Measurements from ENCODE around the gene UBASH3B. TPM values are rescaled to one million over a fixed set of nuclear protein-coding genes. Genes with fewer than 3 reads are reported as not detected.

UBASH3B gene
- total RNA-seq, 3 donors from 2014 or later = 3.5 to 5.9 (median 3.9) TPM

DNA sequence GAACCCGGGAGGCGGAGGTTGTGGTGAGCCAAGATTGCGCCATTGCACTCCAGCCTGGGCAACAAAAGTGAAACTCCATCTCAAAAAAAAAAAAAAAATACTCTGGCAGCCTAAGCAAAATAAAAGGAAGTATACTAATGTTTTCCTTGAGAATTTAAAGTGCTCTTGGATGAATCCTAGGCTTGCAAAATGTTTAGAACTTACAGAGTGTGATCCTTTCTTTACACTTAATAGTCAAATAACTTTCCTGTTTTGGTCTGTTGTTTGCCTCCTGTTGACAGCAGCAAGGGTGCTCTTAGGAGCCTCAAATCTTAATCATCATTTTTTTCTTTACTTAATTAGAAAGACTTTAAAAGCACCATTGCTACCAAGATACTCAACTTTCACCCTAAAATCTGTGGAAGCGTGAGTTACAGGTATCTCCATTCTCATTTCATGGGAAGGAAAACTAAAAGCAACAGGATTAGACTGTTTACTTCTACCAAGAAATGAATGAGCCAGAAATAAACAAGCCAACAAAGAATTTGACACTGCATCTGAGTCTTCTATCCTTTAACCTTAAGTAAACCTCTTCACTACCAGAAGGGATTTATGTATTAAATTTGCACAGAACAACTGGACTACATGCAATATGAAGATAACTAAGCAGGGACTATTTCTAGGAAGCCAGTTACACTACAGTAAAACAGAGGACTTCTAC is 144.0 kb downstream of the UBASH3B start:
- TF ChIP-seq, protein P1, sequence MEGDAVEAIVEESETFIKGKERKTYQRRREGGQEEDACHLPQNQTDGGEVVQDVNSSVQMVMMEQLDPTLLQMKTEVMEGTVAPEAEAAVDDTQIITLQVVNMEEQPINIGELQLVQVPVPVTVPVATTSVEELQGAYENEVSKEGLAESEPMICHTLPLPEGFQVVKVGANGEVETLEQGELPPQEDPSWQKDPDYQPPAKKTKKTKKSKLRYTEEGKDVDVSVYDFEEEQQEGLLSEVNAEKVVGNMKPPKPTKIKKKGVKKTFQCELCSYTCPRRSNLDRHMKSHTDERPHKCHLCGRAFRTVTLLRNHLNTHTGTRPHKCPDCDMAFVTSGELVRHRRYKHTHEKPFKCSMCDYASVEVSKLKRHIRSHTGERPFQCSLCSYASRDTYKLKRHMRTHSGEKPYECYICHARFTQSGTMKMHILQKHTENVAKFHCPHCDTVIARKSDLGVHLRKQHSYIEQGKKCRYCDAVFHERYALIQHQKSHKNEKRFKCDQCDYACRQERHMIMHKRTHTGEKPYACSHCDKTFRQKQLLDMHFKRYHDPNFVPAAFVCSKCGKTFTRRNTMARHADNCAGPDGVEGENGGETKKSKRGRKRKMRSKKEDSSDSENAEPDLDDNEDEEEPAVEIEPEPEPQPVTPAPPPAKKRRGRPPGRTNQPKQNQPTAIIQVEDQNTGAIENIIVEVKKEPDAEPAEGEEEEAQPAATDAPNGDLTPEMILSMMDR (IDR thresholded peaks at IDR 0.05) = no peak
- DNase-seq (no peak), ATAC-seq (no peak)
- H3K4me3 ChIP-seq = no peak overlapping the region
- H3K9me3 ChIP-seq = no peaks in the 10 kb centered on the region
- peaks cover 2% of the 10 kb centered on the region for H3K4me1 ChIP-seq (ENCODE audit: low read depth)
- intact Hi-C loops (cut with DNase I, micrococcal nuclease) = loop anchor here in 1 of 2 donors (10.0 kb wide), 1 partner anchor 55 kb away; no protein-coding TSS in a partner anchor
- no peaks in the 10 kb centered on the region for H3K36me3 ChIP-seq (ENCODE audit: low read depth)

DNA sequence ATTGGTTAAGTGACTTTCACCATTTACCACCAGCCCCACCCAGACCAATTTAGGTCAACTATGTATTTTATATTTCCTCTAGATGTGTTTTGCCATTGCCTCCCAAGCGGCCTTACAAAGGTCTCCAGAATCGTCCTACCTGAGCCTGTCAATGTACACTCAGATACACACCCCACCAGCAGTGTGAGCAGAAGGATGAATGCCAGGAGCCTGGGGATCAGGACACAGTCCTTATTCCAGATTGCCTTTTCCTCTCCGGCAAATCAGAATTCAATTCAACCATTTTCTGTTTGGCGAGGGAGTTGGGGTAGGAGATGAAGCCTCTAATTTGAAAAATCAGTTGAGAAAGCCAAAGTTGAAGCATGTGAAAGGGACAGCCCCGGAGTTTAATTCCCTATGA is 147.4 kb downstream of the UBASH3B start:
- DNase-seq (no peak), ATAC-seq (no peak)
- Histone ChIP-seq H3K36me3 (ENCODE audit: low read depth) (no peaks in the 10 kb centered on the region), H3K4me3 (no peak overlapping the region), H3K9me3 (no peaks in the 10 kb centered on the region), H3K4me1 (ENCODE audit: low read depth) (peaks cover 2% of the 10 kb centered on the region)
- TF ChIP-seq, protein P1 (IDR thresholded peaks at IDR 0.05) = no peak
- intact Hi-C loops (cut with DNase I, micrococcal nuclease) = no loop called here

DNA sequence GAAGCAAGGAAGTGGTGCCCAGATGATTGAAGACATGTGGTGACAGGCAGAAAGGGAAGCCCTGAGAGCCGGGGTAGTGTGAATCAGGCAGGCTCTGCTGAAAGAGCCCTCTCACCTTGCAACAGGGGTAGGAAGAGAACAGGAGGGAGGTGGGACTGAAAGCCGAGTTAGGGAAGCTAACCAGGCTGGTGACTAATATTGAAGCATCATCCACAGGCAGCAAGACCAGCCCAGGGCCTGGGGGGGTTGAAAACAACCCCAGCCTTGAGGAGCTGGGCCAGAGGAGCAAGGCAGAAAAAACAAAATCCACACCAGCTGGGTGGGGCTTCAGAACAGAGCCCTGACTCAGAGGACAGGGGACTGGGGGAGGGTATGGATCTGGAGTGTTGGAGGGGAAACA is 147.8 kb downstream of the UBASH3B start:
- DNase-seq = no peak

DNA sequence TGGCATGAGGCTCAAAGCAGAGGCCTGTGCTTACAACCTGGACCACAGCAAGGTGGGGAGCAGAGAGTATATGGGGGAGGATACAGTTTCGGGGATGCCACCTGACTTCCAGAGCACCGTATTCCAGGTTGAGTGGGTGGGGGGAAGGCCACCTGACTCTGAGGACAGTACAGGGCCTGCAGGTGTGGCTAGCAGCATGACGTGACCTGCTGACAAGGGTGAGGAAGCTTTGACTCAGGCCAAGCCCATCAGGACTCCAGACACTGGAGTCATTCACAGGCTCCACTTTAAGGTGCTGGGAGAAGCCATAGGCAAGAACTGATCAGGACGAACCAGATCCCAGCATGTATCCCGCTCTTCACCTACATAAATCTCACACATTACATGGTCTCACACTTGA is 148.2 kb downstream of the UBASH3B start:
- DNase-seq = no peak
- no peak overlapping the region for H3K4me3 ChIP-seq
- H3K9me3 ChIP-seq = no peaks in the 10 kb centered on the region
- intact Hi-C loops (cut with DNase I, micrococcal nuclease) = no loop called here
- no peak for ATAC-seq
- peaks cover 2% of the 10 kb centered on the region for H3K4me1 ChIP-seq (ENCODE audit: low read depth)
- TF ChIP-seq, protein P1 (IDR thresholded peaks at IDR 0.05) = no peak
- no peaks in the 10 kb centered on the region for H3K36me3 ChIP-seq (ENCODE audit: low read depth)

More for the DNA sequence above, 147.8 kb downstream of the UBASH3B start:
- no peaks in the 10 kb centered on the region for H3K9me3 ChIP-seq
- intact Hi-C loops (cut with DNase I, micrococcal nuclease) = no loop called here
- no peaks in the 10 kb centered on the region for H3K36me3 ChIP-seq (ENCODE audit: low read depth)
- peaks cover 2% of the 10 kb centered on the region for H3K4me1 ChIP-seq (ENCODE audit: low read depth)
- no peak overlapping the region for H3K4me3 ChIP-seq
- no peak for ATAC-seq
- TF ChIP-seq, protein P1 (IDR thresholded peaks at IDR 0.05) = no peak

DNA sequence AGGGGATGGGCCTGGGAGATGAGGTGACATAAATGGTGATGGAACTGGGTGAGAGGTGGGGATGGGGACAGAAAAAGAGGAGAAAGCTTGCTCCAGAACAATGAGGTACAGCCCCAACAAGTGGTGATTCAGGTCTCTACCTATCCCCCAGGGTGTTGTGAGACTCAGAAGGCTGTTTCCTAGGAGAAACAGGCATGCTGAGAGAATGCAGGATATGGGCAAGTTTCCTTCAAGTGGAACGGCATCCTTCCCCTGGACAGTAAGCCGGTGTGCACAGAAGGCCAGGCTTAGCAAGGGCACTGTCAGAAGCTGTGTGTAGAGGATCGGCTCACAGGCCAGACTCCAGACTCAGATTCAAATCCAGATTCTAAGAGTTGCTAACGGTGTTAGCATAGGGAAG is 148.6 kb downstream of the UBASH3B start:
- H3K9me3 ChIP-seq = no peaks in the 10 kb centered on the region
- ATAC-seq = no peak
- no peak overlapping the region for H3K4me3 ChIP-seq
- peaks cover 2% of the 10 kb centered on the region for H3K4me1 ChIP-seq (ENCODE audit: low read depth)
- no peak for DNase-seq
- TF ChIP-seq, protein P1 (IDR thresholded peaks at IDR 0.05) = no peak
- no peaks in the 10 kb centered on the region for H3K36me3 ChIP-seq (ENCODE audit: low read depth)
- intact Hi-C loops (cut with DNase I, micrococcal nuclease) = no loop called here
